PC-9 (cell line): ENCODE measurements around the gene ZDHHC14.

Source experiments
- CTCF ChIP-seq: fragments of 200-600 bp; sonication (generic); conservative IDR thresholded peaks from 2 replicates; pipeline ENCODE4 v1.6.1; 2017; ENCODE audit warnings: mixed run types, antibody characterized with exemption, mild to moderate bottlenecking, moderate library complexity
- EZH2 ChIP-seq: fragments of 200-600 bp; sonication (generic); IDR thresholded peaks from 2 replicates; pipeline ENCODE4 v1.8.0; 2017; ENCODE audit warnings: antibody characterized with exemption, low read depth

DNA sequence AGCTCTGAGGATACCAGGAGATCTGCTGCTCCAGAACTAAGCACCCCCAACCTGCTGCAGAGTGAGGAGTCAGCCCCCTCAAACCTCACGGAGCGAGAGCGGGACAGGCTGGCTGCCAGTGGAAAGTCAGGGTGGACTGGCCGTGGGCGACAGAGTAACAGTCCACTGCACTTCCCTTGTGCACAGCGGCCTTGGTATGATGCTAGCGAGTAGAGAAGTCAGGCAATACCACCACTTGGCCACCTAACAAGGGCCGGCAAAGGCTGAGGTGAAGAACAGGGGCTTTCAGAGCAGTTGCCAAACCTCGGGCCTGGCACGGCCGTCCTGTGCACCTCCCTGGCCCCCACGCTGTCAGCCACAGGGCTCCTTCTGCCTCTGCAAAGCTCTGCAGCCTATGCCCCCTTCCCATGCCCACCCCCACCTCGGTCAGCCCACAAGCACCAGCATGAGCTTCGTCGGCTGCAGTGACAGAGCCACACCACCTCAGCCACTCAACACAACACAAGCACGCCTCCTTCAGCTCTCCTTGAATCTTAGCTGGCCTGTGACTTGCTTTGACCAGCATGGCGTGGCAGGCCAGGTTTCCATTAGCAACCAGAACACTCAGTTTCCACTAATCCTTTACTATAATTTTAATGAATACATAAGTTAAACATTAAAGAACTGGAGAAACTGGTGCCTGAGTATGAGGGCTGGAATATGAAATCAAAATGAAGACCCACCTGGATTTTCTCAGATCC, 314.5 kb downstream of the ZDHHC14 start:
- TF ChIP-seq CTCF (no peak), EZH2 (no peak)
